ENCODE data around the gene ZGPAT. TPM values are rescaled to one million over a fixed set of nuclear protein-coding genes. Genes with fewer than 3 reads are reported as not detected.

Gene ZGPAT
- total RNA-seq, 6 experiments from 2014 or later = 18.3 to 22.9 (median 19.6) TPM

GRCh38 chr20:63705232-63706026, 2.4 kb upstream of the ZGPAT start:
- Mint-ChIP-seq H3K4me3 (no peak overlapping the region), H3K27me3 (ENCODE audit: insufficient read depth) (peaks cover 3% of the 10 kb centered on the region), H3K4me1 (ENCODE audit: low read depth) (peaks cover 29% of the 10 kb centered on the region), H3K9me3 (no peaks in the 10 kb centered on the region), H3K27ac (0 out of 2 replicates have a peak overlapping the region, but pooled peaks have one; percentile 9), H3K36me3 (ENCODE audit: low read depth) (peaks cover 24% of the 10 kb centered on the region)
- no peak for DNase-seq
- no peak for TF ChIP-seq CTCF (IDR thresholded peaks at IDR 0.05)

GRCh38 chr20:63706027-63706695, 1.7 kb upstream of the ZGPAT start:
- no peaks in the 10 kb centered on the region for H3K9me3 Mint-ChIP-seq
- H3K27ac Mint-ChIP-seq = peak overlapping the region; percentile 79
- peaks cover 33% of the 10 kb centered on the region for H3K4me1 Mint-ChIP-seq (ENCODE audit: low read depth)
- peaks cover 2% of the 10 kb centered on the region; the same call in 1 of the 2 replicates for H3K27me3 Mint-ChIP-seq (ENCODE audit: insufficient read depth)
- no peak for DNase-seq
- peak overlapping the region; percentile 94 for H3K4me3 Mint-ChIP-seq
- no peak for TF ChIP-seq CTCF (IDR thresholded peaks at IDR 0.05)
- H3K36me3 Mint-ChIP-seq (ENCODE audit: low read depth) = peaks cover 31% of the 10 kb centered on the region

- H3K27me3 Mint-ChIP-seq (ENCODE audit: insufficient read depth) = peaks cover 2% of the 10 kb centered on the region; the same call in 1 of the 2 replicates
- peak overlapping the region; percentile 79 for H3K27ac Mint-ChIP-seq
- TF ChIP-seq CTCF (IDR thresholded peaks at IDR 0.05) = peak; percentile 52
These were observed 834 bp upstream of the ZGPAT start for GRCh38 chr20:63706852-63707557.

GRCh38 chr20:63708301-63709148, 686 bp downstream of the ZGPAT start:
- DNase-seq = no peak
- H3K4me3 Mint-ChIP-seq = peak overlapping the region; percentile 94
- peaks cover 33% of the 10 kb centered on the region for H3K4me1 Mint-ChIP-seq (ENCODE audit: low read depth)
- peaks cover 48% of the 10 kb centered on the region for H3K36me3 Mint-ChIP-seq (ENCODE audit: low read depth)
- H3K9me3 Mint-ChIP-seq = peaks cover 6% of the 10 kb centered on the region
- H3K27ac Mint-ChIP-seq = peak overlapping the region; percentile 77
- peaks cover 2% of the 10 kb centered on the region; the same call in 1 of the 2 replicates for H3K27me3 Mint-ChIP-seq (ENCODE audit: insufficient read depth)
- TF ChIP-seq CTCF (IDR thresholded peaks at IDR 0.05) = no peak

More at GRCh38 chr20:63706852-63707557, 834 bp upstream of the ZGPAT start:
- Mint-ChIP-seq H3K9me3 (0 out of 2 replicates have a peak, but pooled peaks cover under 1% of the 10 kb centered on the region), H3K36me3 (ENCODE audit: low read depth) (peaks cover 37% of the 10 kb centered on the region), H3K4me3 (peak overlapping the region; percentile 94), H3K4me1 (ENCODE audit: low read depth) (peaks cover 33% of the 10 kb centered on the region)
- DNase-seq = peak; percentile 22

- H3K4me3 Mint-ChIP-seq = peak overlapping the region; percentile 94
- DNase-seq = no peak
- peaks cover 33% of the 10 kb centered on the region for H3K4me1 Mint-ChIP-seq (ENCODE audit: low read depth)
- peaks cover 2% of the 10 kb centered on the region; the same call in 1 of the 2 replicates for H3K27me3 Mint-ChIP-seq (ENCODE audit: insufficient read depth)
- H3K36me3 Mint-ChIP-seq (ENCODE audit: low read depth) = peaks cover 53% of the 10 kb centered on the region
- peaks cover 9% of the 10 kb centered on the region for H3K9me3 Mint-ChIP-seq
- no peak overlapping the region for H3K27ac Mint-ChIP-seq
- no peak for TF ChIP-seq CTCF (IDR thresholded peaks at IDR 0.05)
These were observed 1.3 kb downstream of the ZGPAT start for GRCh38 chr20:63709149-63709527.

Data from HFFc6 (cell line).